ENCODE data around the gene RMI2.

Gene RMI2

GRCh38 chr16:11396241-11397048 lies 51.2 kb downstream of the RMI2 start:
- no peak overlapping the region for H3K4me3 ChIP-seq (replicated peaks in 1 of 2; ENCODE audit: low read depth in 2 of 2, low read length in 2 of 2)
- peak; percentile 61 to 69 for DNase-seq (ENCODE audit: low read depth in 2 of 2)
- peak; percentile 99 for TF ChIP-seq CTCF (IDR thresholded peaks at IDR 0.05; ENCODE audit: low read depth, low read length)

- no peak for TF ChIP-seq CTCF (IDR thresholded peaks at IDR 0.05; ENCODE audit: low read depth, low read length)
- no peak for DNase-seq (ENCODE audit: low read depth in 2 of 2)
- H3K4me3 ChIP-seq (replicated peaks in 1 of 2; ENCODE audit: low read depth in 2 of 2, low read length in 2 of 2) = no peak overlapping the region
Observed at GRCh38 chr16:11398136-11398535, 52.9 kb downstream of the RMI2 start.

GRCh38 chr16:11398851-11399250 lies 53.6 kb downstream of the RMI2 start:
- no peak for DNase-seq (ENCODE audit: low read depth in 2 of 2)
- no peak for TF ChIP-seq CTCF (IDR thresholded peaks at IDR 0.05; ENCODE audit: low read depth, low read length)
- no peak overlapping the region for H3K4me3 ChIP-seq (replicated peaks in 1 of 2; ENCODE audit: low read depth in 2 of 2, low read length in 2 of 2)

- H3K4me3 ChIP-seq (replicated peaks in 1 of 2; ENCODE audit: low read depth in 2 of 2, low read length in 2 of 2) = no peak overlapping the region
- DNase-seq (ENCODE audit: low read depth in 2 of 2) = no peak
- no peak for TF ChIP-seq CTCF (IDR thresholded peaks at IDR 0.05; ENCODE audit: low read depth, low read length)
Observed at GRCh38 chr16:11399261-11399831, 54.1 kb downstream of the RMI2 start.

- no peak for TF ChIP-seq CTCF (IDR thresholded peaks at IDR 0.05; ENCODE audit: low read depth, low read length)
- no peak for DNase-seq (ENCODE audit: low read depth in 2 of 2)
- H3K4me3 ChIP-seq (replicated peaks in 1 of 2; ENCODE audit: low read depth in 2 of 2, low read length in 2 of 2) = no peak overlapping the region
Observed at GRCh38 chr16:11400076-11400475, 54.8 kb downstream of the RMI2 start.
